H1 (cell line): ENCODE data around the gene CTAG1A. TPM values are rescaled to one million over a fixed set of nuclear protein-coding genes. Genes with fewer than 3 reads are reported as not detected.

Experiments
- ATF3 ChIP-seq: IDR thresholded peaks from 2 replicates; pipeline ENCODE4 v1.6.1; 2011; ENCODE audit warnings: low read depth, mild to moderate bottlenecking, low read length; ENCODE audit not compliant: insufficient read depth
- BACH1 ChIP-seq: IDR thresholded peaks from 2 replicates; pipeline ENCODE4 v1.6.1; 2012; ENCODE audit warnings: low read length, improper control_type of control experiment
- CREB1 ChIP-seq: IDR thresholded peaks from 2 replicates; pipeline ENCODE4 v1.6.1; 2012; ENCODE audit warnings: inconsistent platforms
- CTBP2 ChIP-seq: IDR thresholded peaks from 2 replicates; pipeline ENCODE4 v1.7.0; 2011; ENCODE audit warnings: borderline replicate concordance, mild to moderate bottlenecking, moderate library complexity, mixed read lengths, low read length; ENCODE audit not compliant: insufficient read depth, insufficient read length
- EP300 ChIP-seq, 2 experiments: IDR thresholded peaks; 1 replicate in 1 of 2; 2 replicates in 1 of 2; pipeline ENCODE4 v1.6.1; 2011 to 2012; ENCODE audit warnings: low read depth in 2 of 2, low read length in 2 of 2, mild to moderate bottlenecking in 2 of 2, borderline replicate concordance in 1 of 2, inconsistent platforms in 1 of 2, moderate library complexity in 1 of 2
- FOSL1 ChIP-seq: IDR thresholded peaks from 2 replicates; pipeline ENCODE4 v1.6.1; 2011; ENCODE audit warnings: mild to moderate bottlenecking, low read depth, low read length, moderate library complexity; ENCODE audit not compliant: insufficient read depth
- GABPA ChIP-seq: IDR thresholded peaks from 2 replicates; pipeline ENCODE4 v1.6.1; 2011; ENCODE audit warnings: mild to moderate bottlenecking, low read length, moderate library complexity, borderline replicate concordance; ENCODE audit not compliant: insufficient read depth
- GTF2F1 ChIP-seq: IDR thresholded peaks from 2 replicates; pipeline ENCODE4 v1.6.1; 2012; ENCODE audit warnings: low read depth, low read length, improper control_type of control experiment, borderline replicate concordance
- HDAC2 ChIP-seq, 2 experiments: fragments of 300-600 bp in 1 of 2; sonication (generic) in 1 of 2; IDR thresholded peaks; 2 replicates each; pipeline ENCODE4 v1.6.1; 2011 to 2012; ENCODE audit warnings: low read depth in 2 of 2, low read length in 2 of 2, mild to moderate bottlenecking in 2 of 2, moderate library complexity in 2 of 2, borderline replicate concordance in 1 of 2, inconsistent platforms in 1 of 2
- JUN ChIP-seq: IDR thresholded peaks from 2 replicates; pipeline ENCODE4 v1.6.1; 2011; ENCODE audit warnings: low read depth, mild to moderate bottlenecking, improper control_type of control experiment, low read length
- KDM4A ChIP-seq: IDR thresholded peaks from one replicate; pipeline ENCODE4 v1.7.1; 2012; ENCODE audit warnings: low read depth, mild to moderate bottlenecking, moderate library complexity, low read length, inconsistent platforms; ENCODE audit not compliant: severe bottlenecking
- KDM5A ChIP-seq: fragments of 200-600 bp; IDR thresholded peaks from 2 replicates; pipeline ENCODE4 v1.7.1; 2012; ENCODE audit warnings: mild to moderate bottlenecking, low read length, inconsistent platforms, mixed read lengths
- MAFK ChIP-seq: IDR thresholded peaks from 2 replicates; pipeline ENCODE4 v1.6.1; 2012; ENCODE audit warnings: low read depth, mild to moderate bottlenecking, improper control_type of control experiment, low read length
- PHF8 ChIP-seq: fragments of 200-600 bp; sonication (generic); conservative IDR thresholded peaks from 2 replicates; pipeline ENCODE4 v1.7.1; 2012; ENCODE audit warnings: low read depth, mild to moderate bottlenecking, inconsistent platforms, low read length, moderate library complexity
- POLR2AphosphoS5 ChIP-seq: IDR thresholded peaks from 2 replicates; pipeline ENCODE4 v1.6.1; 2011; ENCODE audit warnings: low read depth, low read length
- POU5F1 ChIP-seq: IDR thresholded peaks from 2 replicates; pipeline ENCODE4 v1.6.1; 2011; ENCODE audit warnings: low read depth, mild to moderate bottlenecking, low read length, moderate library complexity
- RAD21 ChIP-seq, 2 experiments: IDR thresholded peaks in 1 of 2; conservative IDR thresholded peaks in 1 of 2; 2 replicates each; pipeline ENCODE4 v1.6.1; 2011; ENCODE audit warnings: low read depth in 2 of 2, low read length in 2 of 2, improper control_type of control experiment in 1 of 2, inconsistent platforms in 1 of 2, mild to moderate bottlenecking in 1 of 2, moderate library complexity in 1 of 2
- RXRA ChIP-seq: IDR thresholded peaks from 2 replicates; pipeline ENCODE4 v1.6.1; 2011; ENCODE audit warnings: low read depth, mild to moderate bottlenecking, low read length, moderate library complexity; ENCODE audit not compliant: insufficient read depth
- SIRT6 ChIP-seq: IDR thresholded peaks from one replicate; pipeline ENCODE4 v1.7.1; 2012; ENCODE audit warnings: low read length, inconsistent platforms
- TAF7 ChIP-seq: optimal IDR thresholded peaks from 2 replicates; pipeline ENCODE3; 2011; ENCODE audit warnings: low read depth, mild to moderate bottlenecking, inconsistent platforms, low read length, moderate library complexity, borderline replicate concordance
- TCF12 ChIP-seq: IDR thresholded peaks from 2 replicates; pipeline ENCODE4 v1.6.1; 2011; ENCODE audit warnings: low read depth, mild to moderate bottlenecking, low read length
- USF2 ChIP-seq: IDR thresholded peaks from 2 replicates; pipeline ENCODE4 v1.6.1; 2011; ENCODE audit warnings: low read length, improper control_type of control experiment
- polyA plus RNA-seq, 7 experiments: library from polyadenylated mRNA; depleted of rRNA in 3 of 7; stranded (reverse) in 5 of 7; unstranded in 2 of 7; fragments of >200 nt in 5 of 7; fragments of 200-250 nt in 2 of 7; gene quantifications; 1 replicate in 5 of 7; 2 replicates in 1 of 7; 4 replicates in 1 of 7; pipeline versions ENCODE4 v1.2.1 to v1.2.3, GENCODE V29; 2011 to 2013; ENCODE audit warnings: missing spikeins in 2 of 7, mixed read lengths in 2 of 7
- total RNA-seq: library from RNA; stranded (reverse); fragmentation: NEBNext Ultra II Directional; extraction: Animal tissue kit (Norgen Biotek cat#: 25700); gene quantifications from 2 replicates; pipeline ENCODE4 v1.2.1, GENCODE V29; 2021

Gene CTAG1A
- total and polyA plus RNA-seq, 2 of the 8 experiments (the other 6 are each of a cell fraction or from before 2014, with no cell fraction given): not detected

- TF ChIP-seq JUN (no peak), GABPA (no peak), CTBP2 (no peak), SIRT6 (no peak), MAFK (no peak), KDM5A (no peak), TAF7 (no peak), CREB1 (no peak), HDAC2 (IDR thresholded peaks at IDR 0.05; ENCODE audit: borderline replicate concordance in 1 of 2, low read depth in 2 of 2, low read length in 2 of 2) (no peak), POLR2AphosphoS5 (no peak), ATF3 (no peak), POU5F1 (0 out of 2 replicates have a peak, but pooled peaks have one; percentile 46), EP300 (IDR thresholded peaks at IDR 0.05; ENCODE audit: borderline replicate concordance in 1 of 2, low read depth in 2 of 2, low read length in 2 of 2) (no peak), FOSL1 (no peak), KDM4A (no peak), PHF8 (no peak), RAD21 (IDR thresholded peaks at IDR 0.05 in 1 of 2, conservative IDR thresholded peaks at IDR 0.05 in 1 of 2; ENCODE audit: low read depth in 2 of 2, low read length in 2 of 2) (peak; percentile 41 to 53), GTF2F1 (no peak), USF2 (no peak), BACH1 (no peak), TCF12 (0 out of 2 replicates have a peak, but pooled peaks have one; percentile 46), RXRA (no peak)
Measured at GRCh38 chrX:154596290-154596929, 11.5 kb downstream of the CTAG1A start (continued).
